GM21529 (cell line): ENCODE data around the gene MPZL1.

ENCODE experiments used
- ATAC-seq: cut with Tn5 transposase; IDR thresholded peaks from one replicate; pipeline ENCODE4 v1.9.1; 2021; ENCODE audit not compliant: unreplicated experiment

MPZL1 gene

GRCh38 chr1:167748906-167749305 lies 27.1 kb downstream of the MPZL1 start:
- no peak for ATAC-seq

- no peak for ATAC-seq
Observed at GRCh38 chr1:167749741-167750140, 28.0 kb downstream of the MPZL1 start.

GRCh38 chr1:167750641-167751040 lies 28.9 kb downstream of the MPZL1 start:
- ATAC-seq, result no peak

DNA sequence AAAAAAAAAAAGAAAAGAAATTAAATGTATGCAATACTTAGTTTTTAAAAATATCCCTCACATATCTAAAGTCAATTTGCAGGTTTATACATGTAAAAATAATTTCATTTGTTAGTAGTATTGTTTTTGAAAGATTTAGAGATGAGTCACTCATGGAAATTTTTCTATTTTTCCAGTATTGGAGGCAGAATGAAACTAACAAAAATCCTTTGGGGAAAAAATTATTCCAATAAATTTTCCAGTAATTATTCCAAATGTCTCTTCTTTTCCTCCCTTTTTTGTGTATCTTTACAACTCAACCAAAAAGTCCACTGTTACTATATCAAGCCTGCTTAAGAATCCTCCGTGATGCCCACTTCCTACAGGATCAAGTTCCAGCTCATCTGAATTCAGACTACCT lies 29.9 kb downstream of the MPZL1 start:
- no peak for ATAC-seq

- peak; percentile 39 for ATAC-seq
Observed at GRCh38 chr1:167752219-167752985, 30.6 kb downstream of the MPZL1 start.

DNA sequence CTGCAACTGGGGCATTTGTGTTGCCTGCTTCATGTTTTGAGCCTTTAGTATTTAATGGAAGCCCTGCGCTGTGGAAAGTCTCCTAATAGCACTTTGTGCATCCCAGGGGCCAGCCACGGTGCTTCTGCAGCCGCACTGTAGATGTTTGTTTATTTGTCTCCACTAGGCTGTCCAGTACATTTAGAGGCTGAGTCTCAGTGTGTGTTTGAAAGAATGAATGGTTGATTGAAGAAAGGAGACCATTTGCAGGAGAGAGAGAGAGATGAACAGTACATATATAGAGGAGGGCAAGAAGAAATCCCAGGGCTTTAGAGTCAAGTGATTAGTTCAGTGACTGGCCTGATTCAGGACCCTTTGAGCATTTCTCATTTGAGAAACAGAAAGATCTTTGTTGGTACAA lies 33.9 kb downstream of the MPZL1 start:
- no peak for ATAC-seq

GRCh38 chr1:167756730-167757405 lies 35.1 kb downstream of the MPZL1 start:
- ATAC-seq, result no peak

DNA sequence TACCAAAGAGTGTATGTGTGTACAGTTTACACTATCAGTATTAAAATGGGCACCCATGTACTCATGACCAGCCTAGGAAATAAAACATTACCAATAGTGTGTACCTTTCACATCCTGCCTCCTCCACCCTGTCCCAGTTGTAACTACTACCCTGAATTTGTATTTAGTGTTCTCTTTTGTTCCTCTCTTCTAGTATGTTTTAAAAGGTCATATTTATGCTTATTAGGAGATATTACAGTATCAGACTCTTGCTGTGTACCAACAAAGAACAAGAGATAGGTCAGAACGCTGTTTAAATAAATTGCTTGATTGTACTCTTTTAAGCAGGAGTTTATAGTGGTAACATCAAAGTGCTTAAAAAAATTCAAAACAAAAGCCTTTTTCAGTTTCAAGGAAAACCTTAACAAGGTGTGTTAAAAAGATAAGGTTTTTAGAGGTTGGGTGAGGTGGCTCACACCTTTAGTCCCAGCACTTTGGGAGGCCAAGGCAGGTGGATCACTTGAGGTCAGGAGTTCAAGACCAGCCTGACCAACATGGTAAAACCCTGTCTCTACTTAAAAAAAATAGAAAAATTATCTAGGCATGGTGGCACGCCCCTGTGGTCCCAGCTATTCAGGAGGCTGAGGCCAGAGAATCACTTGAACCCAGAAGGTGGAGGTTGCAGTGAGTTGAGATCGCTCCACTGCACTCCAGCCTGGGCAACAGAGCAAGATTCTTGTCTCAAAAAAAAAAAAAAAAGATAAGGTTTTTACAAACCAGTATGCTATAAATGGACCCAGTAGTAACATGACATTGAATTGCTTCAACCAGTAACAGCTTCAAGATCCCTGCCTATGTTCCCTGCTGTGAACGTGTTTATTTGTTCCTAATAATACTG lies 35.9 kb downstream of the MPZL1 start:
- no peak for ATAC-seq

DNA sequence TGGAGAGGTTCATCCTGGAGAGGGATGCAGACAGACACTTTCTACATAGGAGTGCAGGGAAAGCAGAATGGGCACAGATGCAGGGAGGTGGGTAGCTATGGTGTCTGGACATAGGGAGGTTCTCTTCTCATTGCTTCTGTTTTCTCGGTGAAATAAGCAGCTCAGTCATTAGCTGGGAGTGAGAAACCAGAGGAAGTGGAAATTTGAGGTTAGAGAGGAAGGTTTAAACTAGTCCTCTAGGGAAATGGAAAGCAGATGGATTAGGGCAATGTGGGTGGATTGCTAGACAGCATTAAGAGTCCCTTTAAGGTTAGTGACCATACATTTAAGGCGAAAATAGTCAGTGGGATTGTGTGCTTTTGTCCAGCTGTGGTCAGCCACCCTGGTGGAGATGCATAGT lies 39.6 kb downstream of the MPZL1 start:
- no peak for ATAC-seq

DNA sequence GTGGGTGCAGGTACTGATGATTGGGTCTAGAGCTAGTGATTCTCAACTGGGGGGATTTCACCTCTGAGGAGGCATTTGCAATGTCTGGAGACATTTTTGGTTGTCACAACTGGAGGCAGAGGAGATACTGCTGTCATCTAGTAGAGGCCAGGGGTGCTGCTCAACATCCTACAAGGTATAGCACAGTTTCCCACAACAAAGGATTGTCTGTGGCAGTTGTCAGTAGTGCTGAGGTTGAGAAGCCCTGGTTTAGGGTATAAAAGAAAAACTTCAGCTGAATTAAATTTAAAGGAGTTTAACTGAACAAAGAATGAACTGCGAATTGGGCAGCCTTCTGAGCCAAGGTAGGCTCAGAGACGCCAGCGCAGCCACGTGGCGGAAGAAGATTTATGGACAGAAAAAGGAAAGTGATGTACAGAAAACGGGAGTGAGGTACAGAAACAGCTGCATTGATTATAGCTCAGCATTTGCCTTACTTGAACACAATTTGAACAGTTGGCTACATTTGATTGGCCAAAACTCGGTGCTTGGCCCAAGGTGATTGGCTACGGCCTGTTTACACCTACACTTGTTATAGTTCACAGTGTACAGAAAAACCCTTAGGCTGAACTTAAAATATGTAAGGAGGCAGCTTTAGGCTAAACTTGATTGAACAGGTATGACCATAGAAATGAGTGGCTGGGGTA lies 40.4 kb downstream of the MPZL1 start:
- ATAC-seq, result no peak

GRCh38 chr1:167763525-167764220 lies 41.9 kb downstream of the MPZL1 start:
- no peak for ATAC-seq

DNA sequence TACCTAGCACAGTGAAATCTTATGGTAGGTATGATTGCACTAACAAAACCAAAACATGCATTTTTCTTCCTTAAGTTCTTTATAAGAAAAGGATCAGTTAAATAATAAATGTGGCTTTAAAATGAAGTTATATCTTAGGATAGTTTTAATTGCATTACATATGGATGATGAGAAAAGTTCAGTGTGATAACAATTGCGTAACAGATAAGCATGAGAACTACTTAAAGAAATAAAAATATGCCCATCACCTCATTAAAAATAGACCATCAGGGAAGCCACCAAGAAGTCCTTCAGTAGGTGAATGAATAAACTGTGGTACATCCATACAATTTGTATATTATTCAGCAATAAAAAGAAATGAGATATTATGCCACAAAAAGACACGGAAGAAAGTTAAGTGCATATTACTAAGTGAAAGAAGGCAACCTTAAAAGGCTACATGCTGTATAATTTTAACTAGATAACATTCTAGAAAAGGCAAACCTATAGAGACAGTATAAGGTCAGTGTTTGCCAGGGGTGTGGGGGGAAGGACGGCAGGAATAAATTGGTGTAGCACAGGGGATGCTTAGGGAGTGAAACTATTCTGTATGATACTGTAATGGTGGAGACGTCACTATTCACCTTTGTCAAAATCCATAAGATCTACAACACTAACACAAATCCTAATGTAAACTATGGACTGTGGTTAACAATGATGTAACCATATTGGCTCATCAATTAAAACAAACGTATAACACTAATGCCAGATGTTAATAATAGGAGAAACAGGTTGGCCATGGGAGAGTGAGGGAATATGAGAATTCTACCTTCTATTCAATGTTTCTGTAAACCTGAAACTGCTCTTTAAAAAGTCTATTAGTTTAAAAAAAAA lies 42.9 kb downstream of the MPZL1 start:
- no peak for ATAC-seq

- no peak for ATAC-seq
Observed at GRCh38 chr1:167765496-167765895, 43.7 kb downstream of the MPZL1 start.

- ATAC-seq, result no peak
Observed at GRCh38 chr1:167766538-167766937, 44.8 kb downstream of the MPZL1 start.

DNA sequence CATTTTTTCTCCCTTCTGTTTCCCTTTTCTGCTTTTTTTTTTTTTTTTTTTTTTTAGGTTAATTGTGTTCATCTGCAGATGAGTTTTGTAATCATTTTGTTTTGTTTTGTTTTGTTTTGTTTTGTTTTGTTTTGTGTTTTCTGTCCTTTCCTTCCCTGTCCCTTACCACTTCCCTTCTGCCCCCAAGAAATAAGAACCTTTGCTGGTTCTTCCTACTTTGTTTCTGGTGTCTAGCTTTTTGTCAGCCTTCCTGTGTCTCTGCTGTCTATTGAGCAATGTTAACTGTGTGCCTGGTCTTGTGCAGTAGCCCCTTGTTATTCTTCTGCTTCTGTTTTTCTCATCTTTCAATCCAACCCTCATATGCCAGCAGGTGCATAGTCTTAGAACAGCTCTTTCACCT lies 46.0 kb downstream of the MPZL1 start:
- ATAC-seq, result no peak

DNA sequence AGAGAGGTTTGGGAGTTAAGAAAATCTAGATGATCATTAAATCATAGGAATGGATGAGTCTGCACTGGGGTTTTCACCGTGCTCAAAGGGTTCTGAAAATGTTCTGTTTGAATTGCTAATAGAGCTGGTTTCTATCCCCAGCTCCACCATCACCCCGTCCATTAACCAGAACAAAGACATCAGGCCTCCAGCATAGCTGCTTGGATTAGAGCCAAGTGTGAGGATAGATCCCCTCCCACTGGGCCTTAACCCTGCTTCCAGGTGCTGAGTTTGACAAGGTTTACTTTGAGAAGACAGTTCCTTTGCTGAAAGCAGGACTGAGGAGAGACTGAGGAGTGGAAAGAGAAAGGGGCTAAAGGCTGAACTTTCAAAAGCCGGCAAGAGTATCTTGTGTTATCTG lies 48.3 kb downstream of the MPZL1 start:
- no peak for ATAC-seq

DNA sequence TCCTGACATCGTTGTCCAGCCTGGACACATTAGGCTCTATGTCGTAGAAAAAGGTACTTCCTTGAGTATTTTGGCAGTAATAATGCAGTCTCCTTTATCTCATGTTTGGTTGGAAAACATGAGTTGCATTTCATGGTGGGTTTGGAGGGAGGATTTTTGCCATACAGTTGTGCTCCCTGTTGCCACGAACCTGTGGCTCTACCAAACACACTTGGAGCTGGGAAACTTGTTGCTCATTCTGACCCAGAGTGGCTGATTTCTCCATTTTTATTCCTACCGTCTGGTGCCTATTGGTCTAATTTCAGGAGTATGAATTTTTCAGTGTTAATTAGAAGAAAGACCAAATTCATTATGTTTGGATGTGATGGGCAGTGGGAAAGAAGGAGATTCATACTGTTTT lies 50.7 kb downstream of the MPZL1 start:
- ATAC-seq, result no peak

DNA sequence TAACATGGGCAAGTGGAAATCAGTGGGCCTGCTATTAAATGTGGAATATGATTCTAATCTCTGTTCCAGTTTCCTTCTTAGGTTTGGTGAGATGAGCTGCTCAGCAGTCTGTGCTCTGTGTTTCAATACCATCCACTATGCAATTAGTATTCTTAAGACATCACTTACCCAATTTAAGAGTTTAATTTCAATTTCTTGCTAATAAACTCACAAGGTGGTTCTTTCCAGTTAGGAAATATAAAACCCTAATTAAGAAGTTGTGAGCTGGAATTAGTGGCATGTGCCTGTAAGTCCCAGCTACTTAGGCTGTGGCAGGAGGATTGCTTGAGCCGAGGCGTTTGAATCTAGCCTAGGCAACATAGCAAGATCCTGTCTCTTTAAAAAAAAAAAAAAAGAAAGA lies 51.7 kb downstream of the MPZL1 start:
- ATAC-seq, result no peak

- no peak for ATAC-seq
Observed at GRCh38 chr1:167774710-167775109, 52.9 kb downstream of the MPZL1 start.

DNA sequence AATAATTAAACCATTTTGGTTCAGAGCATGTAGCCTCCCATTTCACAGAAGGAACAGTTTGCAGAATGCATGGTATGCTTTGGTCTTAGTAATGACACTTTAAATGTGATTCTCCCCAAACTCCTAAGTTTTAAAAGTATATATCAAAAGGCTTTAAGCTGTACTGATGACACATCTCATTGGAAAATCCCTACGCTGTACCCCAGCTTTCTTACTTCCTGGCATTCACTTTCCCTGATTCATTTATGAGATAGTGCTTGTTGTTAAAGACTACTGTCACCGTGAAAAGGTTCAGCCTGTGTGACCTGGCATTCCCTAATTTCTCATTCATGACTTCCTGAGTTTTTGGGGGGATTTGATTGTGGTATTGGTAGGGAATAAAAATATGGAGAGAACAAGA lies 53.4 kb downstream of the MPZL1 start:
- ATAC-seq, result no peak
